Fibroblast of skin of right quadriceps (primary cell): Measurements from ENCODE around the gene PAPPA.

Experiments
- DNase-seq: peaks from one replicate; pipeline ENCODE4 v3.0.0-alpha.2; 2013

The PAPPA gene

DNA sequence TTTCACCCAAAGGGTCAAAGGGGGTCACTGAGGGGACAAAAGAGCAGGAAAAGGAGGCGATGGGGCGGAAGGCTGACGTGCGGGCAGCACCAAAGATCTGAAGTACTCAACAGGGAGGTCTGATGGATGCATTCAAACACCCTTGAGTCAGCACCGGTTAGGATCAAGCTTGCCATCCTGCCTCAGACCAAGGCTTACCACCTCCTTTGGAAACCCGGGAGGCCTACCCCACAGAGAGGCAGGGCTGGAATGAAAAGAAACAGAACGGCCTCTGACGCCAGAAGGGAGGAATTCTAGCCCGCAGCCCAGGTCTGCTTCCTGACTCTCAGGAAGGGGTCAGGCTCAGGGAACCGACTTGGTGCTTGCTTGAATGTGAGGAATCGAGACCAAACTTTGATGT, 125.6 kb downstream of the PAPPA start:
- peak; percentile 37 for DNase-seq

DNA sequence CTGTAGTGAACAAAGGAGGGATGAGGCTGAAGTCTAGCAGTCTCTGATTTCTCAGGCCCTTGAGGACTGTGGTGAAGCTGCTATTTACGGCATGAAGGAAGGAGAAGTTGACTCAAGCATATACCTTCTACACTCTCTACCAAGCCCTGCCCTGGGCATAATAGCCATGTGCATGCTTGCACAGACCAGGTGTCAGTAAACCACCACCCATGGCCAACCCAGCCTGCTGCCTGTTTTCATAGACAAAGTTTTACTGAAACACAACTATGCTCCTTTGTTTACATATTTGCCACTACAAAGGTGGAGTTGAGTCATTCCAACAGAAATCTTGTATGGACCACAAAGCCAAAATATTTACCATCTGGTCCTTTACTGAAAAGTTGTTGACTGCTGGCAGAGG, 126.9 kb downstream of the PAPPA start:
- no peak for DNase-seq

DNA sequence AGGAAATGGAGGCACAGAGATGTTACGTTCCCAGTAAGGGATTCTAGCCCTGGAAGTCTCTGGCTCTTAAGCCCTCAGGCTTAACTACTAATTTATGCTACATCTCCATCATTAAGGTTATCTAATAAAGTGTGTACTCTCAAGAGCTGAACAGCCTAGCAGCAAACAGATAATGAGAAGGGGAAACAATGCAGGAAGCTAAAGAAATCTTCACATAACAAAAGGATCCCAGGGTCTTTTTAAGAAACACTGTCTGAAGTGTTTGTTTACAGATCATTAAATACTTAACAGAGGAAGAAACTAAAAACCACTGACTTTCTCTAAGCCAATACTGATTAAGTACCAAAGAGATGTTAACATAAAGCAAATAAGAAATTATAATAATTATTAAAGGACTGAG, 129.0 kb downstream of the PAPPA start:
- DNase-seq = no peak

DNA sequence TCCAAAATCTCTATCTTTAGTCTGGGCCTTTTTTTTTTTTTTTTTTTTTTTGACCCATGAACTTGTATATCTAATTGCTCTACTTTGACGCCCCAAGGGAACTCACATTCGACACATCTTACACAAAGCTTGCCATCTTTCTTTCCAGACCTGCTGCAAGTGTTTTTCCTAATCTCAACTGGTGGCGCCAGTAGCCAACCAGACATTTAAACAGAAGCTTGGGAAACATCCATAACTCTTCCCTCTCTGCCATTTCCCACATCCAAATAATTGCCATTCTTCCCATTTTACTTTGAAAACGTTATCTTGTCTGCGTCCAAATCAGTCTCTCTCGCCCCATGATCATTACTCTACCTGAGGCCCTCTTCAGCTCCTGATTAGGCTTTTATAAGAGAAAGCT, 130.9 kb downstream of the PAPPA start:
- DNase-seq = no peak

DNA sequence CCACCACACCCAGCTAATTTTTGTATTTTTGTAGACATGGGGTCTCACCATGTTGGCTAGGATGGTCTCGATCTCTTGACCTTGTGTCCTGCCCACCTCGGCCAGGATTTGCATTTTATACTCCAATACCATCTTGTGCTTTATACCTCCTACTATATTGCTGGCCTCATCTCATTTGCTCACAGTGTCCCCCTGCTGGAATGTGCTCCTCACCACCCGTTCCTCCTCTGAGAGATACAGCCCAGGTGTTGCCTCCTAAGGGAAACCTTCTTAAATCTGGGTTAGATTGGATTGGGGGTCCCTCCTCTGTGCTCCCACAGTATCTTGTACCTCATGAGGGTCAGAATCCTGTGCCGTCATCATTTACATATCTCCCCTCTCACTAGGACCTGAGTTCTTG, 131.7 kb downstream of the PAPPA start:
- no peak for DNase-seq

DNA sequence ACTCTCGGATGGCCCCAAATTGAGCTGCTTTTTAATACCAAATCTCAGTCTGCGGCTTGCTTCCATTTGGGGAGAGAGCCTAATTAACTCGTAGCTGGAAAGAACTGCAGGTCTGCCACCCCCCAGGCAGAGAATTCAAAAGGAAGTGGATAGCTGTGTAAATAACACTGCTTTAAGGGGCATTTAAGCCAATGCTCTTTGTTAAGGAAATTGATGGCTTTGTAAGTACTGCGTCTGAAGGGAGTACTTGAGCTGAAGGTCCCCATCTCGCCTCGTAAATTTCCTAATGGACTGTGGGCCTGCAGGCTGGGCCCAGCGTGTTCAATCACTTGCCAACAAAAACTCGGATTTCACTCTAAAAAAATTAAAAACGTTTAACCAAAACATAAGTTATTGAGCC, 132.7 kb downstream of the PAPPA start:
- no peak for DNase-seq

DNA sequence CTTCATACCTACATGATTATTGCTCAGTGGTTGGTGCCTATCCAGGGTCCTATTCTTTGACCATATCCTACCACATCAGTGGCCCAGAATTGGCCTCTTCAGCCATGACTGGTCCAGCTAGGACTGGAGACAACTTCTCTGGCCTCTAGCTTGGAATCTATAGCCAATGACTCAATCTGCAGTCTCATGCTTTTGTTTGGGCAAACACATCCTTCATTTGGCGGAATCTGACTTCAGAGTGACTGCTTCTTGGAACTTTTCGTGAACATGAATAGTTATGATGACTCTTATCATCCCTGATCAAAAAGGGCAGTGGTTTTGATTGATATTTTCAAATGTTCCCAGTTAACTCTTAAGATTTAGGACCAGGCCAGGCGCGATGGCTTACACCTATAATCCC, 134.1 kb downstream of the PAPPA start:
- peak; percentile 43 for DNase-seq

DNA sequence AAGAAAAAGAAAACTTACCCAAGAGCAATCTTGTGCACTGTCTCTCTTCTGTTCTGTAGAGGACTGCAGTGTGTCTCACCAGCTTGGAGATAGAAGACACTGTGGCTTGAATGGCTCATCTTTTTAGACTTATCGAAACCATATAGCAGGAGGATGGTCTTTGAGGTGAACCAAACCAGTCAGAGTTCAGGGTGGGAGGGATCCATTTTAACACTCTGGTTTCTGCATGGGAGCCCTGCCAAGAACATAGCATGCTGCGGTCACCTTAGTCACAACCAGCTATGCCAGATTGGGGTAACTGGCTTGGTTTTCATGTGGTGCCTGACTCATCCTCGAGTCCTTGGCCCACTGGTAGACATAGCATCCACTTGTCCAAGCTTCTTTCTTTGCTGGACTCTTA, 135.1 kb downstream of the PAPPA start:
- DNase-seq = peak; percentile 96

DNA sequence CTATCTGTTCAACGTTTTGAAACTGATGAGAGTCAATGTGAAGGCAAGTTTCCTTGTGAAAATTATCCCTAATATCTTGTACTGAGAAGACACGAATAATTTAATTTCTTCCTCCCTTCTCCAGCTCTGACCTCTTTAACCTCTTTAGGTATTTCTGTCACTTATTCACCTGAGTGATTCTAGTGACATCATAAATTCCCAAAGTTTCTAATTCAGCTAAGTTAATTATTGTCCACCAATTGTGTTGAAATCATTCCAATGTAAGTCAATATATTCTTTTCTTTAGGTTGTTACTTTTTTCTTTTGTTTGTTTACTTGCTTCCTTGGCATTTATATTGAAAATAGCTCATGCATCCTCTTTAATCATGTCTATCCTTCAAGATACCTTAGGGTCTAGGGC, 143.8 kb downstream of the PAPPA start:
- DNase-seq = no peak

DNA sequence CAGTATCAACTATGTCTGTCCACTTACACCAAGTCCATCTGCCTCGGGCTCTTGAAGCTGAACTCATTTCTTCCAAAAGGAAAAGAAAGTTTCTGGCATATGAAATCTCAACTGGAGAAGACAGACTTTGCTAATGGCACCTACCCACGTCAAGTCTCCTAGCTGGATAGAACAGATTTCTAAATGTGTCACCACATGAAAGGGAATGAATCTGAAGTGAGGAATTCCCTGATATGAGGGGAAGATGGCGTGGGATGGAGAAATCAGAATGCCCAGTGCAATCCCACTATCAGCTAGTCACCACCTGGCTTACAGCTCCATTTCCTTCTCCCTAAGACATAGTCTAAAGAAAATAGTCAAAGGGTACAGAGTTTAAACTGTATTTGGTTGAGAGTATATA, 144.7 kb downstream of the PAPPA start:
- no peak for DNase-seq

DNA sequence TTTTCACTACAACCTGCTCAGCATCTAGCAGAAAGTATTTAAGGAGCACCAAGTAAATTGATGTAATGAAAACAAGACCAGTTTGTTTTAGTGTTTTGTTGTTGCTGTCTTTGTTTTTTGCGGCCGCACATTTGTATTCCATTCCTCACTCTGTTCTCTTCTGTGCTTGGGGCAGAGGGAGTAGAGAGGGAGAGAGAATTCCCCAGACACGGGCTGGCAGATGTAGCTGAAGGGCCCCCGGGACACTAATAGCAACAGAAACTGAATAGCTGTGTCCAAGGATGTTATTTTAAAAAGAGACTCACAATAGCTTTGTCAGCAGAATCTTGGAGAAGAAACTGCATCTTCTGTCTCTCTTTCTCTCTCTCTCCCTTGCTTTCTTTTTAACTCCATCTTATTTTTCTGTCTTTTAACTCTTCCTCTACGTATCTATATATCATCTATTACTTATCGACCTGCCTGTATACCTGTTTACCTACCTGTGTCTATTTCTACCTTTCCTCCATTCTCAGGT, 145.3 kb downstream of the PAPPA start:
- no peak for DNase-seq

DNA sequence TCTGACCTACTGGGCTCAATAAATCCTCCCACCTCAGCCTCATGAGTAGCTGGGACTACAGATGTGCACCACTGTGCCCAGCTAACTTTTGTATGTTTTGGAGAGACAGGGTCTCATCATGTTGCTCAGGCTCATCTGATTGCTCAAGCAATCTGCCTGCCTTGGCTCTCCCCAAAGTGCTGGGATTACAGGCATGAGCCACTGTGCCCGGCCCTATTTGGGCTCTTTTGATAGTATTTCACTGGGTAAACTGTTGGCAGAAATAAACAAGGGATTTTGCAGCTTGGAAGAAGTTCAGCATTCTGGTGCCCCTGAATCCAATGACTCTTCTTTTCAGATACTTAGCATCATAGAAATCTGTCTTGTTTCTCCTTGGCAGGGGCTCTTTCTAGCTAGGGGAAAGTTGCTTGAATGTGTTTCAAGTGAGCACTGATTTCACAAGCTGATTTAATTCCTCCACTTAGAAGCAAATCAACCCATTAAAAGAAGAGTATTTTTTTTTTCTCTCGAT, 146.8 kb downstream of the PAPPA start:
- no peak for DNase-seq

DNA sequence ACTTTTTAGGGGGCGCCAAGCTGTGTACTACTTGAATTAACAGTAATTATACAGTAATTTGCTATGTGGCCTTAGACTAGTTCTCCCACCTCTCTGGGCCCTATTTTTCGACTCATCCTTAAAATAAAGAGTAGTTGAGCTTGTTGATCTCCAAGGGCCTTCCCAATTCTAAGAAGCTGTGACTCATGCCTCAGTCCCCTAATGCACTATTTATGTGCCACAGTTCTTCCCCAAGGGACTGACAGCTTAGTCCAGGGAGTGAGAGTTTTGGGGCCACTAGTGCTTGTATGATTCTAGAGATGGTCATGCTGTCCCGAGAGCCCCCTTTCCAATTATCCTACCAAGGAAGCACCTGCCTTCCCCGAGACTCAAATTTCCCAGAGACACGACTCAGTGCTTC, 149.7 kb downstream of the PAPPA start:
- no peak for DNase-seq

DNA sequence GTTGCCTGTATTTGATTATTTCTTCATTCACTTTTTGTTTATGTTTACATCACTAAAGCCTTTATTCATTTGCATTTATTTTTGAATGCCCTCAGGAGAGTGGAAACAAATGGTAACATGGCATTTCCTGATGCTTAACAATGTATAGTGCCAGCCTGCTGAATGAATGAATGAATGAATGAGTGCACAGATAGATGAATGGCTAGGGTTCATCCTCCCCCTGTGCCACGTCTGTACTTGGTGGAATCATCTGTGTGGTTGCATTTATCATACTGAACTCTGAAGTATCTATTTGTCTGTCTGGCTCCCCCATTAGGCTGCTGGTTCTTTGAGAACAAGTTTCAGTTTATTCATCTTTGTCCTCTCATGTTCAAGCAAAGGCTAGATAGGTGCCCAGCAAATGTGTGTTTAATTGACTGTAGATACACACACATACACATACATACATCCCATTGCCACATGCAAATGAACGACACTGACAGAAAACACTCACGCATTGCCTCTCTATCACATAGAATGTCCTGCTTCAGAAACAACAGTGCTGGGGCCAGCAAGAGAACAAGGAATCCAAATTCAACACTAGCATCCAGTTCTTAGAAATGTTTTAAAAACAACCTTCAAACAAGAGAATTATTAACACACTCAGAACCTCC, 150.4 kb downstream of the PAPPA start:
- no peak for DNase-seq

DNA sequence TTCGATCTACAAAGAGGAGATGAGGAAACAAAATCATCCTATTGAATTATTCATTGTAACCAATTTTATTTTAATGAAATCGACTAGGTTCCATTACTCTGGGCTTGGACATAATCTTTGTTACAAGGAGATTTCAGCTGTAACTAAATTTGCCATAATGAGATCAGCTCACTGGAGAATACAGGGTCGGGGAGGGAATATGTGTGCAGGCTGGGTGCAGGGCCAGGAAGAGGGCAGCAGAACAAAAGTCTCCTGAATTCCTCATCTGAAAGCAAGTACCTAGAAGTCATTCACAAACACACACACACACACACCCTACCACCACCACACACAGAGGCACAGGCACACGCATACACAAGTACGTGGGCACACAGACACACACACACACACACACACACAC, 151.2 kb downstream of the PAPPA start:
- DNase-seq = no peak

DNA sequence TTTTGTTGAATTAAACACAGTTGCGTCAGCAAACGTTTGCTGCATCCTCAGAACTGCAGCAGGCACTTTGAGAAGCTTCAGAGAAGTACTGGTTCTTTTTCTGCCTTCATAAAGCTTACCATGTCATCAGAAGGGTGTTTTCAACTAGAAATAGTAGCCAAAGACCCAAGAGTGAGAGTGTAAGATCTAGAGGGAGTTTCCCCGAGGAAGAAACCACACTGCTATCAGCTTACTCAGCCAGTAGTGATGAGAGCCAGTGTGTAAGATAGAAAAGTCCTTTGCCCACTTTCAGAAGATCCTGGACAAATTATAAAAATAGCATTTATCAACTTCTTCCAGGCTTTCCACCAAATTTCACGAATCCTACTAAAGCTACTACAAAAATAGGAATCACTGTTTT, 154.5 kb downstream of the PAPPA start:
- DNase-seq = no peak

DNA sequence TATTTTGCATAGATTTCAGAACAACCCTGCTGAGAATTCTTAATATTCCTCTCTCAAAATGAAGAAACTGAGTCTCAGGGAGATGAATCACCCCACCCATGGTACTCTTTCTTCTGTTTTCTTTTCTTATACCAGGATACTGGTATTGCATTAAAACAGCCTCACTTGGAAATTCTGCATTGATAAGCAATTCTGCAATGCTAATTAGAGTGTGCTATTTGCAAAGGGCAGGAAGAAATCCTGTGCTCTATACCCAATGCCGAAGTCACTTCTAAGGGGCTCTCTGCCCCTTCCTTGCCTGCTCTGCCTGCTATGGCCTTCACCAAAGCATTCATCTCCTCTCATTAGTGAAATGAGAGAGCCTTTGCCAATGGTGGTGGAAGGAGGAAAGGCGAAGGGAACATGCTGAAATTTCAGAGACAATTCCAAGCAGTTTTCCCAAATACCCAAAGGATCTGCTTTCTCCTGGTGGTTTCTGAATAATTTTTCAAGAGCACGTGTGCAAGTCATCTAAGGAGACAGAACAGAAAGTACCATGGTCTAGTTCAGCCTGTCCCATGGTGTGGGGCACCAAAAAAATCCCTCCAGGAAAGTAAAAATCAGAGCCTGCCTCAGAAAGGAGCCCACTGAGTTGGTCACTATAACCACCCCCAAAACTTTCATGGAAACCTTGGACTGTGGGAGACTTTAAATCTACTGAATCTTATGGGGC, 156.5 kb downstream of the PAPPA start:
- no peak for DNase-seq

DNA sequence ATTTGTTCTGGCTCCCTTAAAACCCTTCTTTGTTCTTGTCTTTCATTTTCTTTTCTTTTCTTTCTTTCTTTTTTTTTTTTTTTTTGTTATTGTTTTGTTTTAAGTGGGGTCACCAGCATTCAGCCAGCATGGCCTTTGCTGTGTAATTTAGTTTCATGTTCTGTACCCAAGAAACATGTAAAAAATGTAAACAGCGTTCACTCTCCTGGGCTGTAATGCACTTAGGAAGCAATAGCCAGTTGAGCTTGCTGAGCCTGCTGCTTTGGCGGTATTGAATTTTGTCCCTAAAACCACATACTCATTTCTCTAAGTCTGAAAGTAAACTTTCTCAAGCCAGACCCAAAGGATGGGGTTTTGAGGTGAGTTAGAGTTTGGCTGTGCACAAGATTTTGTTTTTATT, 158.6 kb downstream of the PAPPA start:
- no peak for DNase-seq

DNA sequence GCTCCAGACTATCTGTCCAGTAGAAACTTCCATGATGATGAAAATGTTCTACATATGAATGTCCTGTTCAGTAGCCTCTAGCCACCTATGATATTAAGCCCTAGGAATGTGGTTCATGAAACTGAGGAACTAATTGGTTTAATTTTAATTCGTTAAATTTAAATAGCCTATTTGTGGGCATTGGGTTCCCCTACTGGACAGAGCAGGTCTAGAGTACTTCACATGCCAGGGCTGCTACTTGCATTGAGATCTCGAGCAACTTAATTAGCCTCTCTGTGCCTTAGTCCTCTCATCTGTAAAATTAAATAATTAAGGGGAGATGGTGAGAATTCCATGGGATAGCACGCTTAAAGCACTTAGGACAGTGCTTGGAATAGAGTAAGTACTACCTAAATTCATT, 160.0 kb downstream of the PAPPA start:
- no peak for DNase-seq

DNA sequence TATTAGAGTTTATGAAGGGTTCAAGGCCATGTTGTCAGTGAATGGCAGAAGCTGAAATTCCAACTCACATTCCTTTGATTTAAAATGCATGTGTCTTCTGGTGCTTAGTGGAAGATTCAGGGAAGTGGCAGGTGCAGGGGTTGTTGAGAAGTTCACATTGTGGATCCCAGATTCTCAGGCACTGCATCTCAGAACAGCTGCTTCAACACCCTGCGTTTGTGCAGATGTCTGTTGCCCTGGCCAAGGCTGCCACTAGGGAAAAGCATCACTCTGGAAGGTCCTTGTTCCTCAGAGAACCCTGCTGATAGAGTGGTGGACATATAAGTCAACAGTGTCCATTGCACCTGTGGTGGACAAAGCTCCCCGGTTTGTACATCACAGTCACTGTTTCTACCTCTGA, 162.7 kb downstream of the PAPPA start:
- DNase-seq = no peak

DNA sequence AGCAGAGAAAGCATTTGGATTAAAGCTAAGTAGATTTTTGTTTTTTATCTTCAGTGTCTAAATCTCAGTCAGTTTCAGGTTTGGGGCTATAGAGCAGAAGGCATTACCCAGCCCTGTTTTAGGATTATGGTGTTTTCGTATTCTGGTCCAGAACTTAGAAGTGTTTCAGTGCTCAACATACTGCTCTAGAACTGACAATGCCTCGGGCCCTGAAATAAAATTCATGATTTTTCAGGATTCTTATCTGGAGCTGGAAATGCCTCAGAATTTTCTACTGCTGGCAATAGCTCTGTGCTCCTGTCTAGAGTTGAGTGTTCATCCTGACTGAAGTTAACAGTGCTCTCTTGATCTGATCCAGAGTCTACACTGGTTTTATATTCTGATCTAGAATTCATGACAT, 163.9 kb downstream of the PAPPA start:
- DNase-seq = no peak

DNA sequence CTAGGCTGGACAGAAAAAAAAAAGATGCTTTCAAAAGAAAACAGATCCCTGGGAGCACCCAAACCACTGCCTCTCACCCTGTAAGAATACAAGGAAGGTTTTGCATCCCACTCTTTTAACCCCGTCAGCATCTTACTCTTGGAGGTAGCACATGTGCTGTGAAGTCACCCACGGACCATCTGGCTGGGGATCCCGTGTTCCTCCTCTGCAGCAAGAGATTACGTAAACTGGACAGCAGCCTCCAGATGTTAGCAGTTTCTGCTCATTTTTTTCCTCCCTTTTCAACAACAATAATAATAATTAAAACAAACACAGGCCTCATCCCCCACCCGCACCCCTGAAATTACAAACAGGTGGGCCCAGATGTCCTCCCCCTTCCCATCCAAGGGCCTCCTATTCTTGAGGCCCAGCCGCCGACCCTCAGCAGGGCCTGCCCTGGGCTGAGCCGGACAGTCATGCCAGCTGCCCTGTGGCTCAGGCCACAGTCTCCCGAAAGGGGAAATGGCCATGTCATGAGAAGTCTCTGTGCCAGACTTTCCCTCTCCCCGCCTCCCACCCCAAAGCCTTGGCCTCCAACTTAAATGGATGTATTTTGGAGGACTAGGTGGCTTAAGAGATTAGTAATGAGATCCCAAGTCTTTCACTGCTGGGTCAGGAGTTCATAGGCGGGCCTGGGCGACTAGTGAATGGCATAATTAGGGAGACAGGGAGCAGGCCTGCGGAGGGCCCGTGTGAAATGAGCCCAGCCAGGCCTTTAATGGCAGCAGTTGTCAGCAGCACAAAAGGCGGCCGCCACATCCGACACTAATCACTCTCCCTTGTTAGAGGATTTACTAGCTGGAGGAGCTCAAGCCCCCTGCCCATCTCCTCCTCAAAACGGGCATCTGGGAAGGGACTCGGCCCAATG, 165.1 kb downstream of the PAPPA start:
- DNase-seq = peak; percentile 50

DNA sequence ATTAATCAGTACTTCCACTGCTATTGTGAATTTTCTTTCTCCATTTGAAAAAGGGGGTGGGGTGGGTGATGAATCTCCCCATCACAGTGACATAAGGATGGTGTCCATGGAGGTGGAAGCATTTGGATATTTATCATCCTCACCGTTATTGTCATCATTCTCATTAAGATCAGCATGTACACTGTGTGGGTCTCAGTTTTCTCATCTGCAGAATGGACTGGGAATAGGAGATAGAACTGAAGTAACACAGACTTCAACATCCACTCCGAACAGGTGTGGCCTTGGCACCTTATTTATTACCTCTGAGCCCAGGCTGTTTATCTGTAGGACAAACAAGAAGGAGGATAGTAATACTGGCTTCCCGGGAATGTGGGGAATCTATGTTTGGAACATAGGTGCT, 165.9 kb downstream of the PAPPA start:
- DNase-seq = no peak

DNA sequence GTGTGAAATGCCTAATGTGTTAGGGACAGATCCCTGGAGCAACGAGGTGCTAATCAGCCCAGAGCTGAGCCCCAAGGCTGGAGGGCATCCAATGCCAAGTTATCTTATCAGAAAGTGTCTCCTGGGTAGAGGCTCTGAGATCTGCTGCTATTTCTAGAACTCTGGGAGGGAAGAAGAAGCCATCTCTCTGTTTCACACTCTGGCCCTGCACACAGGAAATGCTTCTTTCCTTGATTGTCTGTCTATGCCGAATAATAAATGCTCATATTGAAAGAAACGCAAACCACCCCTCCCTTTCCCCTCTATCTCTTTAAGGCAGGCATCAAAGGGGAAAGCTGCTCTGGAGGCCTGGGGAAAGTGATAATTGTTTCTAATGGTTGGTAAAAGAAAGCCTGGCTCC, 166.7 kb downstream of the PAPPA start:
- DNase-seq = no peak
